Left renal cortex interstitium (tissue), 4 donors: Measurements from ENCODE around the gene GBA3. TPM values are rescaled to one million over a fixed set of nuclear protein-coding genes. Genes with fewer than 3 reads are reported as not detected.

Experiments used
- DNase-seq, 4 donors: peaks; one replicate each; pipeline ENCODE4 v3.0.0-alpha.2; 2013; ENCODE audit warnings: low read depth in 4 of 4, low spot score in 2 of 4, missing footprints in 1 of 4
- polyA plus RNA-seq, 4 donors: library from polyadenylated mRNA; unstranded; fragments of 120-200 nt; gene quantifications; one replicate each; pipeline ENCODE4 v1.2.1, GENCODE V29; 2013; ENCODE audit not compliant: insufficient read length in 4 of 4

GBA3 gene
- polyA plus RNA-seq, 4 donors, result 9.7 to 18.5 (median 13.8) TPM

DNA sequence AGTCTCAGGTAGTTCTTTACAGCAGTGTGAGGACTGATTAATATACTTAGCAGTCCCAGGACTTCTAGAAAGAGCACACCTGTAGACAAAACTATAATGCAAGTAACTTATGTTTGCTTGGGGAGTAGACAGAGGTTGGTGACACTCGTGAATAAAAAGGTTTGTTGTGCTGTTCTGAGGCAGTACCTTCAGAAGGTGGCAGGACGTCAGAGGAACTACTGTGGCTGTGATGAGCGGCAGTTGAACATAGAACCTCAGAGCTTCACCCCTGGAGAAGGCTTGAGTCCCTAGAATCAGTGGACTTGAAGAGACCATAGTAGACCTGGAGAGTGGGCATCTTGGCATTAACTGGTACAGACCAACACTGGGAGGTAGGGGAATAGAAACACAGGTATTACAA lies 3.3 kb upstream of the GBA3 start:
- no peak for DNase-seq

DNA sequence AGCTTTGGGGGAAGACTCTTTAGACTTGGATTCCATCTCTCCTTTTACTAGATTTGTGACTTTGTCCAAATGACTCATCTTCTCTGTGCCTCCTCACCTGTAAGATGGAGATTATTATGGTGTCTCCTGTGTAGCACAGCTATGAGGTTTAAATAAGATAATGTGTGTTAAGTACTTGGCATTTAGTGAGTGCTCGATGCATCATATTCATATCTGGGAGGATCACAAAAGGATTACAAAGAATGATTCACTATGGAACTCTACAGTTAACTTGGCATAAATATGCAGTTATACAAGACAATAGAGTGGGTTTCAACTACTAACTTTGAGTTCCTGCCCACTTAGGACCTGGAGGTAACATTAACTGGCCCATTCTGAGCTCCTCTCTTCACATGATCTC lies 2.3 kb downstream of the GBA3 start:
- no peak for DNase-seq

DNA sequence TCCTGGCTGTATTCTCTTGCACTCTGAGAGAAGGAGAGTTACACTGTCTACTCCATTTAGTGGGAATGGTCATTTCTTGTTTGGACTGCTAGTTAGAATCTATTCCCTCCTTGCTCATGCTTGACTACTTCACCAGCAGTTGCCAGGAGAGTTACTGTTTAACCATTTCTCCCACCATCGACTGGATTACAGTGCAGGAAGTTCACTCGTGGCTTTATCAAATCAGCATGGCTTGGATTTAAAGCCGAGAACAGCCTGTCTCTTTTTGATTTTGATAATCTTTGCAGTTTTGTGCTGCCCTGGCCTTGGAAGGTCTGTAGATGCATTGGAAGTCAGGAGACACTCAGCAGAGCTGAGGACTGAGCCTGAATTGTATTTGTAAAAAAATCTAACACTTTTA lies 3.2 kb downstream of the GBA3 start:
- DNase-seq, result peak in 2 of 4 donors; percentile 5 to 34

DNA sequence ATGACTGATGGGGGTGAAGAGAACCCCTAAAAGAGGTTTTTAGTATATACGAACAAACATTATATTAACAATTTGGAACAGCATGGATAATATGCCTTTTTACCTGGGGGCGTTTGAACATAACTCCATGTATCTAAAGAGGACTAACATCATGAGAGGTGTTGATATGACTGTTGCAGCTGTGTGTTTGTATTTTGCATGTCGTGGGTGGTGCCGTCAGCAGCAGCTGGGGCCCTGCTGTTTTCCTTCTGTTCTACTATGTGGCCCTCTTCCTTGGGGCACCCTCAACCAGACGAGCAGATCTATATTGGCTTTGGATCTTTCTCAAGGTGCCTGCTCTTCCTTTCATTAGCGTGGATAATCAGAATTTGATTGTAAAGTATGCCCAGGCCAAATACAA lies 11.2 kb downstream of the GBA3 start:
- DNase-seq, result no peak

DNA sequence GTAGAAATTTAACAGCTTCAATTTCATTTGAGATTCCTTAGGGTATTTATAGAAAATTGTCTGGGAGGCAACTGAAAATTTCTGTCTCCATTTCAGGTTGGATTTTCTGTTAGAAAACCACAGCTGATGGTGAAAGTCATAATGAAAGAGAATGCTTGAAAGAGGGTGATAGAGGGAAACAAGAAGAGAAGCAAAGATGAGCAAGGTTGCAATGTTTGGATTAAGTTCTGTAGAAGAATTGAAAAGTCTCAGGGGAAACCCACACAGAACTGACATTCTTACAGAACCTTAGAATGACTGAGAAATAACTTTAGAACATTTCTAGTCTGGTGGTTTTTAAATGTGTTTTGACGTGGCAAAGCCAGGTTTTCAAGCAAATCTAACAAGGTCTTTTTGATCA lies 14.7 kb downstream of the GBA3 start:
- DNase-seq, result no peak

GRCh38 chr4:22708961-22709360 lies 16.2 kb downstream of the GBA3 start:
- no peak for DNase-seq

GRCh38 chr4:22712105-22712504 lies 19.4 kb downstream of the GBA3 start:
- no peak for DNase-seq

DNA sequence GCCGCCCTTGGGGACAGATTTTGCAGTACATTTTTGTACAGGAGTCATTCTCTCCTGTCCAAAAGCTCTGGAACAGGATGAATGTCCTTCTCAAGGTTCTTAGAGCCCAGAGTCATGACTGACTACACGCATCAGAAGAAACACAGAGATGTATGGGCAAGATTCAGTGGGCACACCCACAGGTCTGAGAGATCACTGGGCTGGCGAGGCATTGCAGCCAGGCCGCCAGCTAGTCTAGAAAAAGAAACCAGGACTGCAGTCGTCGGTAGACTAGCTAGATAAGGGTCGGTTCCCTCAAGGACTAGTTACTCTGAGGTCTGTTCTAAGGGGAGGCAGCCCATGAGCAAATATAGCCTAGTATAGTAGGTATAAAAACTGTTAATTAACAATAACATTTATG lies 19.8 kb downstream of the GBA3 start:
- DNase-seq, result no peak

DNA sequence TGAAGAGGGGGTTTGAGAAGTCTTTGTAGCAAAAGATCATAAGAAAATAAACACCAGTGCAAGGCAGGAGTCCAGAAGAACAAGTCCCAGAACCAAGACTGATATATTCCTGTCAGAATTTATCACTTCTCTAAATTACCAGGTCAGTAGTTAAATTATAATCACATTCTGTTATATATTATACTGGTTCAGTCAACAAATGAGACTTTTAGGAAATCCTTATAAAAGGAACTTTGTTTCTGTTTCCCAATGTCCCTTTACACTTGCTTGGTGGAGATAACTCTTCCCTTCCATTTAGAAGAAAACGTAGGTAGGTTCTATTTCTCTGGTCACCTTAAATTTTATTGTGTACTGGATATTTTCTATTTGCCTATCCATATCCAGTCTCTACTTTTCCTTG lies 21.1 kb downstream of the GBA3 start:
- DNase-seq, result no peak

- no peak for DNase-seq
Measured at GRCh38 chr4:22719218-22719617, 26.5 kb downstream of the GBA3 start.

DNA sequence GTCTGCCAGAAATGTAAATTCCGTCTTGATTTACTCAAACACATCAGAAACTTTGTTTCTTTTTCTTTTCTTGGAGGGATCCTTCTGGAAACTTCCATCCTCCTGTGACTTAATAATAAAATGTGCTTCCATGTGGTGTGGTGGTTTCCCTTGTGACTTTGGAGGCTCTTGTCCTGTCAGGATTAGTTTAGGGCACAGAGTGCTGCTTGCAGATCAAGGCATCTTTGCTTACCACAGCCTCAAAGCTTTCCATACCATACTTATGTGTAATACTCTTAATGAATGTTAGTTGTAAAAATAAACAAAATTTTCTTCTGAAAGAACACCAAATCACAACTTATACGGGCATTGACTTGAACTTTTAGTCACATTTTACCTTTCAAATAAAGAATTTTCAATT lies 27.4 kb downstream of the GBA3 start:
- no peak for DNase-seq

- DNase-seq, result no peak
Measured at GRCh38 chr4:22721204-22721603, 28.5 kb downstream of the GBA3 start.

- DNase-seq, result no peak
Measured at GRCh38 chr4:22730021-22730420, 37.3 kb downstream of the GBA3 start.

DNA sequence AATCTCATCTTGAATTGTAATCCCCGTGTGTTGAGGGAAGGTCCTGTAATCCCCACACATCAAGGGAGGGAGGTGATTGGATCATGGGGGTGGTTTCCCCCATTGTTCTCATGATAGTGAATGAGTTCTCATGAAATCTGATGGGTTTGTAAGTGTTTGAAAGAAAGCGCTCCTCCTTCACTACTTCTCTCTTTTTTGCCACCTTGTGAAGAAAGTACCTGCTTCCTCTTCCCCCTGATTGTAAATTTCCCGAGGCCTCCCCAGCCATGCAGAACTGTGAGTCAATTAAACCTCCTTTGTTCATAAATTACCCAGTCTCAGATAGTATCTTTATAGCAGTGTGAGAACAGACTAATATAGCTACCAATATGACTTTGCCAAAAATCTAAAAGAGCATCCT lies 41.1 kb downstream of the GBA3 start:
- no peak for DNase-seq

GRCh38 chr4:22736912-22737311 lies 44.2 kb downstream of the GBA3 start:
- no peak for DNase-seq

GRCh38 chr4:22739968-22740367 lies 47.2 kb downstream of the GBA3 start:
- peak in 3 of 4 donors; percentile 18 to 37 (median 18) for DNase-seq

DNA sequence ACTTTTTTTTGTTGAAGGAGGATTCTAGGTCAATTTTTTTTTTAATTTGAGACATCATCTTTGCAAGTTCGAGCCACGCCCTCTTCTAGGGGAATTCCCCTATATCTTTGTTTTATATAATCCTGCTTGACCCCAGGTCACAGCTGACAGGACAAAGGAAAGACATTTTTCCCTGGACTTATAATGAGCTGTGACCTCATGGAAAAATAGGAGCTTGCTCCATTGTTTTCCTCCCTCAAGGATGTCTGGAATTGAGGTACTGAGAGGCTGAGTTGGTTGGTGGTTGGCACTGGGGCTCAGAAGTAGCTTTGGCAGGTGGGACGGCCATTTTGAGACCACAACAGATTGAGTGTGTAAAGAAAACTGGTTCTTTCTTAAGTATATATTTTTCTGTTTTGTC lies 49.0 kb downstream of the GBA3 start:
- DNase-seq, result no peak

DNA sequence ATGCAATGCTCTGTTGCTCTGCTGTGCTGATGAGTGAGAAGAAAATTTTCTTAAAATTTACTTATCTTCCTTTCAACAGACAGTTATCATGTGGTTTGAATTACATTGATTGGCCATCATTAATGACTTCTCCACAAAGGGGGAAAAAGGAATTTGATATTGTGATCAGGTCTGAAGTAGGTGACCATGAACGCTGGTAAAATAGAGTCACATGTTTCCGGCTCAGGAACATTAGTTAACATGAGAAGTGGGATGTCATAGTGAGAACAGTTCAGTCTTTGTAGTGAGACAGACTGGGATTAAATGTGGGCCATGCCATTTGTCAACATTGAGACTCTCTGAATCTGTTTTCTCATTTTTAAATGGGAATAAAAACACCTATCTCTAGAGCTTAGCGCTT lies 50.6 kb downstream of the GBA3 start:
- DNase-seq, result no peak

DNA sequence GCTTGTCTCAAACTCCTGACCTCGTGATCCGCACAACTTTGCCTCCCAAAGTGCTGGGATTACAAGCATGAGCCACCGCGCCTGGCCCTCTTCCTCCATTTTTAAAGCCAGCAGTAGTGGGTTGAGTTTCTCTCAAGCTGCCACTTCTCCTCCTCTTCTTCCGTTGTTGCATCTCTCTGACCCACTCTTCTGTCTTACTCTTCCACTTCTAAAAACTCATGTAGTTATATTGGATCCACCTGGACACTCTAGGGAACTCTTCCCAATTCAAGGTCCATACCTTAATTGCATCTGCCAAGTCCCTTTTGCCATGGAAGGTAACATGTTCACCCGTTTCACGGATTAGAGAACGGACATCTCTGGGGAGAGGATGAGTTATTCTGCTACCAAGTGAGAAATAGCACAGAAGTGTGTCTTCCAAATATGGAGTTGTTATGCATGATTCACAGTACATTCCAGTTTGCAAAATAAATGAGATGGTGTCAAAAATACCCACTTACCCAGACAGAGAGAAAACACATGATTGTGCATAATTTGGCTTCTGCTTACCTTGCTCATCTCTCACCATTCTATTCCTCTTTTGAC lies 51.8 kb downstream of the GBA3 start:
- DNase-seq, result no peak

DNA sequence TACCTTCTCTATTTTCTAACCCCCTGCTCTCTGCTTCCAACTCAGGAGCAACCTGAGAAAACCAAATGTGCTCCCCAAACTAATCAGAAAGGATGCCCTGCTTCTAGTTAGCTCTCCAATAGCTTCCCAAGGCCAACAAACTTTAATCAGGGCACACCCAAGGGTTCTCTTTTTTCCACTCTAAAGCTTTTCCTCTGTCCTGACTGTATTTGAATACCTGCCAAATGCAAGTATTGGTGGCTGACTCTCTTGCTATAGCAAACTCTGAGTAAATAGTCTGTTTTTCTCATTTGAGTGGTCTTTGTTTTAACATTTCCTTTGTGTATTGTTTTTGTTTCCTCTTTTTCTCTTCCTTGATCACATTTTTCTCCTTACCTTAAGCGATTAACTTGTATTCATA lies 52.5 kb downstream of the GBA3 start:
- DNase-seq, result no peak

GRCh38 chr4:22754116-22754515 lies 61.4 kb downstream of the GBA3 start:
- peak in 1 of 4 donors; percentile 19 for DNase-seq

- DNase-seq, result no peak
Measured at GRCh38 chr4:22762548-22762947, 69.8 kb downstream of the GBA3 start.

DNA sequence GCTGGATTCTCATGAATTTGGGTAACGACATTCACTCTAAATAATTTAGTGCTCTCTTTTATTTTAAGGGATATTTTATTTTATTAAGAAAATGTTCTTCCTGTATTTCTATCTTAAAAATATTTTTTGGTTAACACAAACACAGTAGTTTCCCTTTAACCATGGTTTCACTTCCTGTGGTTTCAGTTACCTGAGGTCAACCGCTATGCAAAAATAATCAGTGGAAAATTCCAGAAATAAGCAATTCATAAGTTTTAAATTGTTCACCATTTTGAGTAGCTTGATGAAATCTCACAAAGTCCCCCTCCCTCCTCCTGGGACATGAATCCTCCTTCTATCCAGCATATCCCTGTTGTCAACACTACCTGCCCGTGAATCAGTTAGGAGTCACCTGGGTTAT lies 71.4 kb downstream of the GBA3 start:
- no peak for DNase-seq
